Inferior parietal cortex (tissue), 1 donor: ENCODE data around the gene WDR59.
"Not testable (repeated sequence)": the region's sequence is repeated elsewhere in the genome, so short reads cannot be mapped to it uniquely, and the experiment has no call there.

ENCODE experiments used
- DNase-seq: peaks from one replicate; pipeline ENCODE4 v3.0.0-alpha.2; 2016; ENCODE audit errors: extremely low spot score

WDR59 gene

GRCh38 chr16:74973304-74973703, 11.6 kb downstream of the WDR59 start:
- DNase-seq, result no peak

DNA sequence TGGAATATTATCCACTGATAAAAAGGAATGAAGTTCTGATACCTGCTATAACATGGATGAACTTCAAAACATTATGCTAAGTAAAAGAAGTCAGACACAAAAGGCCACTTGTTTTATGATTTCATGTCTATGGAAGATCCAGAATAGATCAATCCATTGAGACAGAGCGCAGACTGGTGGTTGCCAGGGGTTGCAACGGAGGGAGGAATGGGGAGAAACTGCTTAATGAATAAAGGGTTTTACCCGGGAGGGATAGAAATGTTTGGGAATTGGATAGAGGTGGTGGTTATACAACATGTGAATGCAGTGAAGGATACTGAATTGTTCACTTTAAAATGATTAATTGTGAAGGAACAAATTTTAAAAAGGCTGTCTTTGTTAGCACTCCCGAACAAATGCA, 30.2 kb downstream of the WDR59 start:
- DNase-seq, result peak; percentile 28

DNA sequence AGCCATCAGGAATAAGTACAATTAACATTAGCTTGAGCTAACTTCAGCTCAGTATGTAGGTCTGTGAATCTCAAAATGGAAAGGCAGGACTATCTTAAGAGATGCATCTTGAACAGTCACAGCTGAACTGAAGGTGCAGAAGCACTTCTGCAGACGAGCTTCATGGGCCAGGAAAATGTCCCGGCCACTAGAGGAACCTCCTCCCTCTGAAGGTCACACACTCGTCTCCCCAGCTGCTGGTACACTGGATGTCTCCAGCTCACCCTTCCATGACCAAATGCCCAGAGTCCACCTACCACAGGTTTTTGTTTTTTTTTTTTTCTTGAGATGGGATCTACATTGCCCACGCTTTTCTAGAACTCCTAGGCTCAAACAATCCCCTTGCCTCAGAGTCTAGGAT, 33.2 kb downstream of the WDR59 start:
- DNase-seq, result no peak

DNA sequence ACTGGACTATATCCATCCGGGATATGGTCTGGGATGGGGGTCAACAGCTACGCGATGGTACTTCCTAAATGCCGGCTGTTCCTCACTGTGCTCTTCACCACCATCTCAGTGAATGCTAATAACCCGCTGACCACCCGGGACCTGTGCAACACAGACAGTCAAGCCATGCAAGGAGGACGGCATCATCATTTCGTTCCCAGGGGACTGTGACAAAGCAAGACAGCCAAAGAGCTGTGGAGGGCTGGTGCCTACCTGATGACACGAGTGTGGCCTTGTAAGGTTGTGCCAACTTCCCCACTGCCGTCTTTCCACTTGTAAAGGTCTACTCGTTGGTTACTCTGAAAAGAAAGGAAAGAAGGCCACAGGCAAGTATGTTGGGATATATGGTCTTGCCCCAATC, 33.7 kb downstream of the WDR59 start:
- no peak for DNase-seq

GRCh38 chr16:74950511-74950910, 34.4 kb downstream of the WDR59 start:
- no peak for DNase-seq

- no peak for DNase-seq
Measured at GRCh38 chr16:74949309-74949708, 35.6 kb downstream of the WDR59 start.

- no peak for DNase-seq
Measured at GRCh38 chr16:74944466-74944865, 40.5 kb downstream of the WDR59 start.

- DNase-seq, result no peak
Measured at GRCh38 chr16:74942977-74943918, 41.7 kb downstream of the WDR59 start.

GRCh38 chr16:74942566-74942965, 42.4 kb downstream of the WDR59 start:
- no peak for DNase-seq

DNA sequence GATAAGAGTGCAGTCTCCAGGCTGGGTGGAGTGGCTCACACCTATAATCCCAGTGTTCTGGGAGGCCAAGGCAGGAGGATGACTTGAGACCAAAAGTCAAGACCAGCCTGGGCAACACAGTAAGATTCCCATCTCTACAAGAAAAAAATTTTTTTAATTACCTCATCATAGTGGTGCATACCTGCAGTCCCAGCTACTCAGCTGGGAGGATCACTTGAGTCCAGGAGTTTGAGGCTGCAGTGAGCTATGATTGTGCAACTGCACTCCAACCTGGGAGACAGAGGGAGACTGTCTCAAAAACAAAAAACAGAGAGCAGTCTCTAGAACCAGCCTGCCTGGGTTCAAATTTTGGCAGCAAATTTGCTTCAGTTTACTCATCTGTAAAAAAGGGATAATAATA, 45.2 kb downstream of the WDR59 start:
- DNase-seq, result no peak

DNA sequence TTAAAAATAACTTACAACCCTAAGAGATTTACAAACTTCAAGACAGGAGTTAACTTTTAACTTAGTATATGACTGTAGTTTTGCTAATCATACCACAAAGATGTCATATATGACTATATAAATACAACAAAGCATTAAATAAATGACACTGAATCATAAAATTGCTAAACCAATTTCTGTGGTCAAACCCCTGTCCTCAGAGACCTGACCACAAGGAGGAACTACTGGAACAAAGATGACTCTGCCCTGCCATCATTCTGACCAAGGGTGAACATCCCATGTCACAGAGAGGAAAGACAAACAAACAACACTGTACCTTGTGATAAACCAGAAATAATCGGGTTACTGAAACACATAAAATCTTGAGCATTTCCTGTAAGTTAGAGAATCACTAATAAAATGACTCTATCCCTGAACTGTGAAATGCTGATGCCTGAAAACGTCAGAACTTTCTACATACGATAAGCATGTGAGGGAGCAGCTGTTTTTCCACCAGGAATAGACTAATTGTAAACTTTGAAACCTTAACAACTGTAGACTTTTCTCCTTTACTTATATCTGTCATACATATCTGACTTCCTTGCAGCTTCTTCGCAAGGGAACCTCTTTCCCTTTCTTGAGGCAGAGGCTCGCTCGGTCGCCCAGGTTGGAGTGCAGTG, 47.9 kb downstream of the WDR59 start:
- no peak for DNase-seq

DNA sequence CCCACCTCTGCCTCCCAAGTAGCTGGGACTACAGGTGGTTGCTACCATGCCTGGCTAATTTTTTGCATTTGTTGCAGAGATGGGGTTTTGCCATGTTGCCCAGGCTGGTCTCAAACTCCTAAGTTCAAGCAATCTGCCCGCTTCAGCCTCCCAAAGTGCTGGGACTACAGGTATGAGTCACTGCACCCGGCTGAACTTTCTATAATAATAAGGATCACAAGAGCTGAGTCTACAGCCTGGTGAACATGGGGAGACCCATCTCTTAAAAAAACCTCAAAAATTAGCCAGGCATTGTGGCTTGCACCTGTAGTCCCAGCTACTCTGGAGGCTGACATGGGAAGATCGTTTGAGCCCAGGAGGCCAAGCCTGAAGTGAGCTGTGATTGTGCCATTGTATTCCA, 53.5 kb downstream of the WDR59 start:
- no peak for DNase-seq

DNA sequence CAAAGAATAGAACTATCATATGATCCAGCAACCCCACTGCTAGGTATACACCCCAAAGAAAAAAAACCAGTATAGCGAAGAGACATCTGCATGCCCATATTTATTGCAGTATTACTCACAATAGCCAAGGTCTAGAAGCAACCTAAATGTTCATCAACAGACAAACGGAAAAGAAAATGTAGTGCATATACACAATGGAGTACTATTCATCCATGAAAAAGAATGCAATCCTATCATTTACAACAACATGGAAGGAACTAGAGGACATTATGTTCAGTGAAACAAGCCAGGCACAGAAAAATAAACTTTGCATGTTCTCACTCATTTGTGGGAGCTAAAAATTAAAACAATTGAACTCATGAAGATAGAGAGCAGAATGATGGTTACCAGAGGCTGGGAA, 55.3 kb downstream of the WDR59 start:
- DNase-seq, result no peak

- no peak for DNase-seq
Measured at GRCh38 chr16:74926805-74927204, 58.1 kb downstream of the WDR59 start.

DNA sequence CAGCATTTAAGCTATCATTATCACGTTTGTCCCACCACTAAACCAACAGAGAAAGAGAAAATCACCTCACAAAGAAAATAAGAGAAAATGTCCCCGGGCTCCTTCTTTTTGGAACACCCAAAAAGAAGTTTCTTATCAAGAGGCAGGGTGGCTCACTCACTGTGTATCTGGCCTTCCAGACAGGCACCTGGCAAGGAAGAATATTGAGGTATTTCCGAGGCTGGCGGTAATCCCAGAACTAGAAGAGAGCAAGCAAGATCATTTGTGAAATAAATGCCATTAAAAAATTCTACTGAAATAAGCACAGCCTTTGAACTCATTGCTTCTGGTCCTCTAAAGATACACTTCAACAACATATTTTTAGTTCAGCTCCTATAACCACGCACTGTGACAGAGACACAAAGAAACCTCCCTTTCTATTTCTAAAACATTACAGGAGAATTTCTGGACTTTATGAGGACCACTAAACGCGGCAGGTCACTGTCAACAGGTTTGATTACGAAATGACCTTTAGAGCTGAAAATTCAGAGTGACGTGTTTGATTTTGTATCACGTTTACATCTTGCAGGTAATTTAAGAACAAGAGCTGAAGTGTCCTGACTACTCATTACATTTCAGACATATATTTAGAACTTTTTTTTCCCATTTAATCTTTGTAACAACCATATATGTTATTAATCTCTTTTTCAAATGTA, 61.0 kb downstream of the WDR59 start:
- no peak for DNase-seq

- no peak for DNase-seq
Measured at GRCh38 chr16:74922150-74923138, 62.5 kb downstream of the WDR59 start.

DNA sequence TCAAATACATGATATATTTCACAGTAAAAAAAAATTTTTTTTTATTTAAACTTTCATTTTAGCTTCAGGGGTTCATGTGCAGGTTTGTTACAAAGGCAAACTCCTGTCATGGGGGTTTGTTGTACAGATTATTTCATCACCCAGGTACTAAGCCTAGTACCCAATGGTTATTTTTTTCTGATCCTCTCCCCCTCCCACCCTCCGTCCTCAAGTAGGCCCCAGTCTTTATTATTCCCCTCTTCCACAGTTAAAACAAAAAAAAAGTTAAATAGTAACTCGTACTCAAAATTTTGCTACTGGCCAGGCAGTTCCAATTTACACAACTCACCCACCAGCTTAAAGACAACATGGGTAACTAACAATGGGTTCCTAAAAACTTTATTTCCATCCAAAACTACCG, 63.9 kb downstream of the WDR59 start:
- no peak for DNase-seq

DNA sequence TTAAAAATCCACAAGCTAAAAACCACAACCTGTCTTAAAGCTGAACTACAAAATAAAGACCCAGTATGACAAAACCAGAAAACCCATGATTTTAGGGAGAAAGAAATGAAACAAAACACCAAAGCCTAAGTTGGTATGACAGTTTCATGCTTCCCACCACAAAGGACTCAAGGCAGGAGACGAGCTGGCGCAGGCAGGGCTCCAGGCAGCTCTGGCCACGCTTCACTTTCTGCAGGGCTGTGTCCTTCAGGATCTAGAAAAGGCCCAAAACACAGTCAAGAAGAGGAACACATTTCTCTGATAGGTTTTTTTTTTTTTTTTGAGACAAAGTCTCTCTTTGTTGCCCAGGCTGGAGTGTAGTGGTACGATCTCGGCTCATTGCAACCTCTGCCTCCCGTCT, 75.3 kb downstream of the WDR59 start:
- DNase-seq, result no peak

DNA sequence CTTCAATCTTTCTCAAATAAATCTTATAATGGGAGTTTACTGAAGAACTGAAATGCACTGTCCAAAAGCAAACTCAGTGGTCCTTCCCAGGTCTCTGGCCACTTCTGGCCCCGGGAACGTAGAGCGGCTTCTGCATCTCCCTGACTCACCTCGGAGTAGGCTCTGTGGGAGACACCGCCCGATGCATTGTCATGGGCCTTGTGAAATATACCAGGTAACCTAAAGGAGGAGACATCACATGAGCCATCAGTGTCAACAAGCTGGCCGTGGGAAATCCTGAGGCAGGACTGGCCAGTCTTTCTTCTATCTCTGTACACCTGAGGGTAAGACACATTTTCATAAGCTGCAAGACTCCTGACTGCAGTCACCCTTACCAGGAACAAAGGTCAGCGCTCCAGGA, 76.2 kb downstream of the WDR59 start:
- DNase-seq, result not testable (repeated sequence)

- DNase-seq, result no peak
Measured at GRCh38 chr16:74903901-74904678, 80.8 kb downstream of the WDR59 start.

DNA sequence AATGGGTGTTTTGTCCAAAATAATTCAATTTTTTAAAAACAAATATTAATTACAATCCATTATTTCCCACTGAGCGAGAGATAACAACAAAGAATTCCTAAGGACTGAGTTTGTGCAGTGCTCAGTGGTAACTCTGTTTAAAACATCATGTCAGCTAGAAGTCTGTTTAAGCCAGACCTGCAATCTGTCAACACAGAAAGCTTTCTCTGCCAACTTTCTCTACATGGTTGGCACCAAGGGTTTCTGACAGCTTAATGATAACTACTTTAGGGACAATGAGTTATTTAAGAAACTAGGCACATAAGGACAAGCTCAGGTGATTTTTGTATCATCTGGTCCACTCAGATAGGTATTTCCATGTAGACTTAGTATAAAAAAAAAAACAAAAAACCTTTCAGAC, 81.8 kb downstream of the WDR59 start:
- no peak for DNase-seq
